GM18907 (cell line): ENCODE data around the gene BTBD9.

Experiments used
- ATAC-seq: cut with Tn5 transposase; IDR thresholded peaks from one replicate; pipeline ENCODE4 v1.9.1; 2021; ENCODE audit warnings: mild to moderate bottlenecking, moderate library complexity; ENCODE audit not compliant: unreplicated experiment

The BTBD9 gene

DNA sequence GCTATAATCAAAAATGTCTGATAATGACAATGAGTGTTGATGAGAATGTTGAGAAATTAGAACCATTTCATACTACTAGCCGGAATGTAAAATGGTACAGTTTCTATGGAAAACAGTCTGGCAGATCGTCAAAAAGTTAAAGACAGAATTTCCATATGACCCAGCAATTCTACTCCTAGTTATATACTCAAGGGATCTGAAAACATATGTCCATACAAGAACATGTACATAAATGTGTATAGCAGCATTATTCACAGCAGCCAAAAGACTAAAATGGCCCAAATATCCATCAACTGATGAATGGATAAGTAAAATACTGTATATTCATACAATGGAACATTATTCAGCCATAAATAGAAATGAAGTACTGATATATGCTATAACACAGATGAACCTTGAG is 236.2 kb downstream of the BTBD9 start:
- no peak for ATAC-seq

DNA sequence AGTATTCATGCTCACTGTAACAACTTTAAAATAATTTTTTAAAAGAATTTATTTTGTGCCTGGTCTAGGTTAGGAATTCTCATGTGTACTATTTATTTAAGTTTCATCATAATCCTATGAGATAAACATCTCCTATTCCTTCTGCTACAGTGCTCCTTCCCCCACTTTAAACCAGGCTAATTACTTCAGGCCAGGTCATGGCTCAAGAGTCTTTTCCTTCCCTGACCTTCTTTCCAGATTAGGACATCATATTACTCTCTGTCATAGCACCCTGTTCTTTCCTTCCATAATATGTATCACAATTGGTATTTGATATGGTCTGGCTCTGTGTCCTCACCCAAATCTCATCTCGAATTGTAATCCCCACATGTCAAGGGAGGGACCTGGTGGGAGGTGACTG is 239.0 kb downstream of the BTBD9 start:
- ATAC-seq = no peak

DNA sequence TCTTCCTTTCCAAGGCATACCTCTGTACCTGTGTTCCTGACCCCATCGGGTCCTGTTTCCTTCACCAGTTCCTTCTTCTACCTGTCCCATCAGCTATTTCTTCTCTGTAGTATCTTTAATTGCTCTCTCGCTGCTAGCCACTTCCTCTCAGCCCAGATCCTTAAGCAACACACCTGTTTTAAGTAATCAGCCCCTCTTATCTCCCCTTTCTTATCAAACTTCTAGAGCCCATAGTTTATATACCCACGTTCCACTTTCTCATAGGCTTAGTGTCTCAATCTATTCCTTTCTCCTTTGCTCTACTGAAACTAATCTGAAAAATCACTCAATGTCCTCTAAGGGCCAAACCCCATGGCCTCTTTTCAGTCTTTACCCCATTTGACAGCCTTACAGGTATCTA is 239.6 kb downstream of the BTBD9 start:
- ATAC-seq = no peak

DNA sequence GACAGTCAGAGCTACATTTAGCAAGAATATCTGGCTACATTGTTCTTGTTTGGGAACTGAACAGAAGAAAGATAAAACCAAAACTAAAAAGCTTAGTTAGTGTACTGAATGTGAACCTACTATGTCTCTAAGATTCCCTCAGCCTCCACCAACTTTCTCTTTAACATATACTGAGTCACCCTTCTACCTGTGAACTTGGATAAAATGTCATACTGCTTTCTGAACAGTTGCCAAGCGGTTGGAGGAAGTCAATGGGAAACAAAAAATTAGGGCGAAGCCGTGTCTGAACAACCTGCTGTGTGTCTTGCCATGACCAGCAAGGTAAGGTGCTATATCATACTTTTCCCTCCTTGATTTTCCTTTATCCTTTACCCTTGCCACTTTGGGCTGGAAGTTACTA is 243.5 kb downstream of the BTBD9 start:
- ATAC-seq = no peak

DNA sequence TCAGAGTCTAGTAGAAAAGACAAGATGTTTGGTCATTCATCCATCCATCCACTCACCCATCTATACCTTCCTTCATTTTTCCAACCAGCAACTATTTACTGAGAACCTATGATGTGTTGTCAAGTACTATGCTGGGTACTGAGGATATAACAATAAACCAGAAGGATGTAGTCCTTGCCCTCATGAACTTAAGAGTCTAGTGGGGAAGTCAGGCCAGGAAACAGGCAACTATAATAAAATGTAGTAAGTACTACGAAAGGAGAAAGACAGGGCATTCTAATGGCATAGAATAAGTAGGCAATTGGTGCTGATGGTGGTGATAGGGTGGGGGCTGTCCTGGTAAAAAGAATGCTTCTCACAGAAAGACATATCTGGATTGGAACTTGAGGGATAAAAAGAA is 245.7 kb downstream of the BTBD9 start:
- no peak for ATAC-seq

DNA sequence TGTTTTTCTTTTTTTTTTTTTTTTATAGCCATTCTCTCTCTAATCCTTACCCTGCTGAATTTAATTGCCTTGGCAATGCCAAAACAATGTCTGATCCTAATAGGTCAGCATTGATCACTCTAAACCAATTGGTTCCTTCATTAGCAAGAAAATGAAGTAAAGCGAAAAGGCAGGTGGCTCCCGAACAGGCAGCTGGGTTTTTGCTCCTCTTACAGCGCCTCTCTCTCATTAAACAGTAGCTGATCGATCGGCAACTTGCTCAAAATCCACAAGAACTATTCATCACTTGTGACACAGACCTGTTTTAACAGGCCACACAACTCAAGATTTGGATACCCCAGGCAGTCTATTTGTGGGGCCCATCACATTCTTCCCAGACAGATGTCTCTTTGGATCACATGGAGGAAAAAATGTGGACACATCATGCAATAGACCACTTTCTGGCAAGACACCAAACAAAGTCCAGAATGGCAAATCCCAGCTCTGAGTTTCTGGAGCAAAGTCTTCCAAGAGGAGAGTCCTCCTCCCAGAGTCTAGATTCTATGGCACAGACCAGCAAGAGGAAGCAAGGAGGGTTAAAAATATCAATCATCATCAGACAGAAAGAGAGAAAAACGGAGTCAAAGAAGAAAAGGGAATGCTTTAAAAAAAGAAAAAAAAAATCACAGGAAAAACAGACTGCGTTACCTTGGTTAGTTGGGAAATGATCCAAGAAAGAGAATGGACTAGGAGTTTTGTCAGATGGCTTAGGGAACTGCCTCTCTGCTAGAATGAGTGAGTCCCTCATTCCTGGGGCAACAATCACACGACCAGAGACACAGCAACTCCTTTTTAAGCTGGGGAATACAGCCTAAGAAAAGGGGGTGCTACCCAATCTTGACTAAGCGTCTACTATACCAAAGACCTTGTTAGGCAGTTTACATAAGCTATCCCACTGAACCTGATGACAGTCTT is 247.8 kb downstream of the BTBD9 start:
- no peak for ATAC-seq

DNA sequence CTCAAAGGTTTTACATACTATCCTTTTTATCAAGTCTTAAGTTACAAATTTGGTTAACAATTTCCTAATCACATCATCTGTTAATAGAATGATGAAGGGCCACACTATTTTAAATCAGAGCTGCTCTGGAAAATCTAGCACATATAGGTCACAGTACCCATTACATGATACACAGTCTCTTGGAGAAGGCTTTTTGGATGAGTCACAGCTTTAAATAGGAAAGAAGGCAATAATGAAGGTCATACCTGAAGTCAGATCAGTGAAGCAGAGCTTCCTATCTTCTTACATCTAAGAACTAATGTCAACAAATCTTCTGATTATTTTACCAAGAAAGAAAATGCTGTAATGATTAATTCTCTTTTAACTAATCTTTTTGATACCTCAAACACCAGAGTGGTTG is 248.5 kb downstream of the BTBD9 start:
- no peak for ATAC-seq

DNA sequence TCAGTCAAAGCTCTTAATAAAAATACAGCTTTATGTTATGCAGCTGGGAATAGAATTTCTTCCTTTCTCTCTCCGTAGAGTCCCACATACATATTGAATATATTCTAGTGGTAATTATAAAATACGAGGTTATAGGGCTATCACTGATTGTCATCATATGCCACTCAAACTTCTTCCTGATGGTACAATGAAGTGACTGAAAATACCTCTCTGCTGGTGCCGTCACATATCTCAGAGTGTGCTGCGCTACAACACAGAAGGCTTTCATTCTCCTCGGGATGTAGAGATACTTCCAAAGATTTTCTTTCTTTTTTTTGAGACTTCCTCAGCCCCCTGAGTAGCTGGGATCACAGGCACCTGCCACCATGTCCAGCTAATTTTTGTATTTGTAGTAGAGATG is 249.9 kb downstream of the BTBD9 start:
- ATAC-seq = no peak

DNA sequence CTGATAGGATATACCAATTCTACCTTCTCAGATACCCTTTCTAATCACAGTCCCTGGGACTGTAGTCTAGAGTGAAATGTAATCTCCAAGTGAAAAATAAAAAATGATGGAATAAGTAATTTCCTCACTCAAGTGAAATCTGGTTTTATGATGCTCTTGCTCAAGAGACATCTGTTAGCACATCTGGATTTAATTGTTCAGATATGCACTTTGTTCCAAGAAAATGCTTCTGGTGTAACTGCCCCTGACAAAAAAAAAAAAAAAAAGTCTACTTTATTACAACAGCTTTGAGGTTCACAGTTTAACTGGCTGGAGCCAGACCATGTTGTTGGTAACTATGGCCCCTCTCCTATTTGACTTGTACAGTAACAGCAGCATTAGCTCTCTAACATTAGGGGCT is 251.8 kb downstream of the BTBD9 start:
- no peak for ATAC-seq

DNA sequence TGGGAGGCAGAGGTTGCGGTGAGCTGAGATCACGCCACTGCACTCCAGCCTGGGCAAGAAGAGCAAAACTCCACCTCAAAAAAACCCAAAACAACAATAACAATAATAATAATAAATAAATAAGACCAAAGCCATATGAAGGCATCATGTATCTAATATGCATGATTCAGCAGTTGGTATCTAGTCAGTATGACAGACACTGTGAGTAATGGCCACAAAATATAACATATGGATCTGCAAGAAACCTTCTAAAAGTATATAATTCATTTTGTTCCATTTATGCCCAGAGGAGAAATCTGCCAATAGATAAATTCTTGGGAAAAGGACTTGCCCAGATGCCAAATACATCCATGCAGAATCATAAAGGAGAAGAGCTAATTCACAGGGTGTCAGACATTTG is 252.3 kb downstream of the BTBD9 start:
- no peak for ATAC-seq

DNA sequence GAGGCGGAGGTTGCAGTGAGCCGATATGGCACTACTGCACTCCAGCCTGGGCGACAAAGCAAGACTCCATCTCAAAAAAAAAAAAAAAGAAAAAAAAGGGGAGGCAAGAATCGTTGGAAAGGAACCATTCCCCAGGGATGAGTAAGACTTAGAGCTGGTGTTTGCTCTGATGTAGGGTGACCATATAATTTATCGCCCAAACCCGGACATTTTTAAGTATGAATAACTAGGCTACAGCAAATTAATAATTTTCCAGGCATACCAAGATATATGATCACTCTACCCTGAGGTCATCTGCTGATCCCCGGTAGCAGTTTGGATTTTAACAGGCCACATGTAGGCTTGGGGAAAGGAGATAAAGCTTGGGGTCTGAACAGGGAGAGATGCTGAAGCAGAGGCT is 260.9 kb downstream of the BTBD9 start:
- ATAC-seq = no peak

DNA sequence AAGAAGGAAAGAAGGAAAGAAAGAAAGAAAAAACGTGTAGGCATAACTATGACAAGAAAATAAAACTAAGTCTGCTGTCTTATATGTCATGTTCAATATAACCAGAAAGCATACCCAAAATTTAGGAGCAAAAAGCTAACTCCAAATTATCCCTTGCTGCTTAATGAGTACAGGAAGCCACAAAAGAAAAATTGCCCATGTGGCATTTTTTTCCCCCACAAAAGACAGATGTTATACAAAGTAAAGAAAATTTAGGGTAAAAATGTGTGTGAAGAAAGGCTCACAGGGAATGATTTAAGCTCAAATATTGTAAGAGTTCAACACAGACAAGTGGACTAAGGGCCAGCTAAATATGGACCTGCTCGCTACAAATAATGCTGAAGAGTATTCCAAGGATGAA is 263.8 kb downstream of the BTBD9 start:
- ATAC-seq = no peak

DNA sequence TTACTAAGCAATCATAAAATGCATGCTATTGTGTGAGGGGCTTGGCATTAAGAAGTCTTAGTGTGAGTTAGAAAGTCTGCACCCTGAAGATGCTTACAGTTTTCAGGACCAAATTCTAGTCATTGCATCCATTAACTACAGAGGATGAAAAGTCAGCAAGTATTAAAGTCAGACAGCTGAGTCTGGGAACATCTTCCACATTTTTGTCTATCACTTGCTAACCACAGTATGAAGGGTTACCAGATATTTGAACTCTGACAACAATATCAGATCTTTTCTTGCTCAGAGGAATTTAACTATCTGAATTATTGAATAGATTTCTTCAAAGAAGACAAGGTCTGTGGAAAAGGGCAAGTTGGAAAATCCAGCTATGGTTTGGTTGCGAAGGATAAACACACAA is 264.4 kb downstream of the BTBD9 start:
- ATAC-seq = no peak

DNA sequence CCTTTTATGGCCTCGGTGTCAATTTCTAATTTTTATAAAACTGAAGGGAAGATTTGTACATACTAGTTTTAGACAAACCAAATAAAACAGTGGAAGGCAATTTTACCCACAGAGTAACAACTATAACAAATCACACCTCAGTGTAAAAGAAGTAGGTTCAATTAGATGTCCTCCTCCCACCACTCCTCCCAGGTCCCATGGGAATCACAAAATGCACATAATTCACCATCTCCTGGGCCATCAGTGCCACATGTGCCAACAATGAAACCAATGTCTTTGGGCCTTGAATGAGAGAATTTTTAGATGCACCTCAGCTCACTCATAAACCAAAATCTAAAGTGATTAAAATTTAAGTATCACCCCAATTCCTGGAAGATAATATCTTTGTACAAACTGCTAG is 267.8 kb downstream of the BTBD9 start:
- ATAC-seq = no peak

DNA sequence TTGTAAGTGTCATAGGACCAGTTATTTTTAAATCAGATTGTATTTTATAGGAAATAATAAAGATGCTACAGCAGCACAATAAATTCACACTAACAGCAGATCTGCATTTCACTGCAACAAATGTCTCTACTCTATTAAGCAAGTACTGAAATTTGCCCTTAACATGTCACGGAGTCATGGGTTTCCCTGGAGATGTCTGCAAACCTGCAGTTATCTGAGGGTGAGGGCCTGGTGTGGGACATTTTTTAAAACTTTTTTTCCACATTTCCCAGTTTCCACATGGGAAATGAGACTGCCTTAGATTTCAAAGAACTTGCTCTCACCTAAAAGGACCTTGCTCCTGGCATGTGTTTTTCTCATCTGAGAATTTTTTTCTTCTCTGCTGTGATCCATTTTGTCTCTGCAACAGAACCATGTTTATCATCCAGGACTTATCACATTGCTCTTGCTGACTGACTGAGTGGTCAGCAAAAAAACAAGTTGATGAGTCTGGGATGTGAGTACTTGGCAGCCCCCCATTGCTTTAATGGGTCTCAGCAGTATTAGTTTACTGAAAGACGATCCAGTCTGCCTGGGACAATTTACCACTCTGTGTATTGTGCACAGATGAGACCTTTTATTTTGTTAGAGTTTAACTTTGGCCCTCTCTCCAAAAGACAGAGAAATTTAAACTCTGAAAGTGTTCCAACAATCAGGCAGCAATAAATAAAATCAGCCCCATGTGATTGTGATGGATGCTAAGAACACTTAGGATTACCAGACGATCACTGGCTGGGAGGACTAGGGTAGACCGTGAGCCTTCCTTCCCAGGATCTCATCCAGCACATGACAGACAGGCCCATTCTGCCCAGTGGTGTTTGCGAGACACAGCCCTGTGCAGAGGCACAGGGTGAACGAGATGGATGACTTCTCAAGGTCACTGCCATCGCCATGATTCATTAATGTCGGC is 268.8 kb downstream of the BTBD9 start:
- no peak for ATAC-seq

DNA sequence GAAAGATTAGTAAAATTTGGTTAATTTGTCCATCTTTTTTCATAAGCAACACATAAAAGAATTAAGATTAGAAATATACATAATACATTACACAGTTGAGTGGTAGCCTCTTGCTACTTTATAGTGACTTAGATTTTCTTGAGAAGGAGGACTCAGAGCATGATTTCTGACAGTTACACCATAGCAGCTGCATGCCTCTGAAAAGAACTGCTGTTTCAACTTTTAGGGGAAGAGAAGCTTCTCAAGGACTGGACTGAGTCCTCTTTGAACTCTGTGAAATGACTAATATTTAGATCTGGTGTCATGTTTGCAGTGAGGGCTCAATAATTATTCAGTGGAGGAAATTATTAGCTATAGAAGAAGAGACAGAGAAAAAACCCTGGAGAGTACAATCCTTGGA is 272.5 kb downstream of the BTBD9 start:
- ATAC-seq = no peak

DNA sequence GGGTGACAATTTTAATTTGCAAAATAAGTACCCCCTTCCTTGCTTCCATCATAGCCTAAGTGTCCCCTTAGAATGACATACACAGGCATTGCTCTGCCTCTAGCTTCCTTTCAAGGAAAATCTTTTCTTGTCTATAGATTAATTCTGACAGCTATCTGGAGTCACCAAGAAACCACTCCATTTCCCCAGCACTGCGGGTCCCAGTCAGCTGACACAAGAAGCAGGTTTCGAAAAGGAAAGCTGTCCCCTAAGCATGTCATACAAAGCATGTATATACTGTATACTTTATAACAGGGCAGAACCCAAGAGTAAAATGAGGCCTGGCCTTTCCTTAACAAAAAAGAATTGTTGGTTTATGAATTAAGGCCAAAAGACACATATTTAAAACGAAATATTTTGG is 273.5 kb downstream of the BTBD9 start:
- ATAC-seq = no peak

DNA sequence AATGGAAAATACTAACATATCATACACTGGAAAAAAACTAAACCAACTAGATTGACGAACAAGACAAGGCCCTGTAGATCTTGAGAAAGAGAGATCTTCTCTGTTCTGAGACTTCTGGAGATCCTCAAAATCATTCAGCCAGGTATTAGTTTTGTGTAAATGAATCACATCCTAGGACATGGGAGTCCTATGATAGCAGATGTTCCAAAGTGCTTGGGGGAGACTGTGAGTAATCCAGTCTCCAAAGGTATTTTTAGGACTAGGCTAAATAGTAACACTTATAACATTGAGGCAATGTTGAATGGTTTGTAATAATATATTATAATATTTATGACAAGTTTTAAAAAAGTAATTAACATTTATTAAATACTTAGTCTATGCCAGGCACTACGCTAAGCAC is 275.0 kb downstream of the BTBD9 start:
- ATAC-seq = no peak

DNA sequence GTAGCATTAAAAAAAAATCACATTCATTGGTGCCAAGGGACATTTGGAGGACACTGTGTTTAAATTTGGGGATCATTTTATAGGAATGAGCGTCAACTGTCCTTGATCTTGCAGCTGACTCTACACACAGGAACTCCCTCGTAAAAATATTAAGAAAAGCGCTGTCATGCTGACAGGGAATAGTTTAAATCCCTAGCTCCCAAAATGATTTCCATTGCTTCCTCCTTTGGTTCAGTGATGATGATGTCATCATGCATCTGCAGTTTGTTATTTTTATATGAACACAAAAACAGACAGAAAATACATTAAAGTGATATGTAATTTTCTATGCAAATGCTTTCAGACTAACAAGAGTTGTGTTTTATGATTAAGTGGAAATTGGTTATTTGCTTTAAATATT is 275.6 kb downstream of the BTBD9 start:
- ATAC-seq = no peak

DNA sequence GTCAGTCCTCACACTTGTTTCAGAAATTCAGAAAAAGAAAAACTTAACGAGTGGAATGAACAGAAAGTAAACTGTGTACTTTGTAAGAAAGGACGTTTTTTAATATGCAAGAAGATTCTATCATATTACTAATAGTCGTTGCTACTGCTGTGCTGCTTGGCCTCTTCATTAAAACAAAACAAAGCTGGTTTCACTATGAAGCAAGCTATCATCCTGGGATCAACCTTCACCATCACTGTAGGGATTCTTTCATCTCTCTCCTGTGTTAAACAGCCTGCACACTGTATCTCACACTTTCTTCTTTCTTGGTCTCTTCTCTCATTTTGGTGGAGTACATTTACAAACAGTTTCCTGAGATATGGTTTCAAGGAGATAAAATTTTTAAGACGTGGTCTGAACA is 284.2 kb downstream of the BTBD9 start:
- ATAC-seq = no peak

DNA sequence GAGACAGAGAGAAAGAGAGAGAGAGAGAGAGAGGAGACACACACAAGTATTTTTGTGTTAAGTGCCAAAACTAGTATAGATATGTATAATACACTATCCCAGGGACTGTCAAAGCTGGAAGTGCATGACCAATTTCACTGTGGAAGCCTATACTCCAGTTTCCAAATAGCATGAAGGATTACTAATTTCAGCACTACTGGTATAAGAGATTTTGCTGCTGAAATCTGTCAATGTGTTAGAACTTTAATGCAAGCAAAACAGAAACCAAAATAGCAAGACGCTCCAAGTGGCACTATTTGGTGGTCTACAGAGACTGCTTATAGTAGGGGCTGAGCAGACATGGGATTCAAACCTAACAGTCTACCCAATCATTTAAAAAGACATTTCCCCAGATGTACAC is 284.8 kb downstream of the BTBD9 start:
- ATAC-seq = no peak

DNA sequence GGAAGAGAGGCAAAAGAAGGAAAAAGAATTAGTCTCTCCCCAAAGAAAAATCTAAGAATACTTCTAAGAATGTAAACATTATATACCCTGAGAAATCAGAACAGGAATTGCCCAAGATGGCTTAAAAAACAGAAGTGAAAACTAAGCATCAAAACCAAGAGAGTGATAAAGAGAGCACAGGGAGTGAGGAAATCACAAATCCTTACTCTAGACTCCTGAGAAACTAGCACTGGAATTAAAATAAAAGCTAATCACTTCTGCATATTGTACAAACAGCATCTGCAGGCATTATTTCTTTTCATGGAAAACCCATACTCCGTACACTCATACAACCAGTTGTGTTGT is 285.7 kb downstream of the BTBD9 start:
- no peak for ATAC-seq
